ENCODE results near the gene ATXN1L. TPM values are rescaled to one million over a fixed set of nuclear protein-coding genes. Genes with fewer than 3 reads are reported as not detected.
A peak's percentile ranks its signal among the peaks of the same experiment; 100 is the strongest.

The ATXN1L gene
- polyA plus RNA-seq, 1 of the 3 experiments (the other 2 are of a cell fraction): 8.0 TPM

DNA sequence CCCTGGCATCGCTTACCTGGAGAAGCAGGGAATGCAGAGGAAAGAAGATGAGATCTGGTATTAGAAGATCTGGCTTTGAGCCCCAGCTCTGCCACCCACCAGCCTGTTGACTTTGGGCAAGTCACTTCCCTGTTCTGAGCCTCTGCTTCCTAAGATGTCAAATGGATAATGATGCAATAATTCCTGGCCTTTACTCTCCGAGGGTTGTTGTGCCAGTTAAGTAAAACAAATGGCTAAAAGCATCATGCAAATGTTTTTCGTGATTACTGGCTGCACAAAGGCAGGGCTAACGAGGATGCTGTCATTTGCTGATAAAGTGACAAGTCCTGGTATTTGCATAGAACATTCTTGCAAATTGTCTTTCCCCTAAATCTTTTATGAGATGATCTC is 39.5 kb downstream of the ATXN1L start:
- H3K36me3 ChIP-seq (replicated peaks in 1 of 2; ENCODE audit: control insufficient read depth in 1 of 2, insufficient read depth in 2 of 2, low read length in 1 of 2): peaks cover 10 to 14% of the 10 kb centered on the region in 2 experiments
- H2AFZ ChIP-seq (ENCODE audit: low read depth): no peak overlapping the region
- ChIA-PET POLR2A (interaction anchor here (2.4 kb wide), 1 partner anchor 10 kb away, joined by 13 read pairs; the partner anchor contains the start of gene IST1), CTCF (interaction anchor here (1.5 kb wide), 1 partner anchor 76 kb away, joined by 7 read pairs; no protein-coding TSS in a partner anchor)
- no peaks in the 10 kb centered on the region for H3K79me2 ChIP-seq (ENCODE audit: insufficient read depth)
- H3F3A ChIP-seq (replicated peaks; ENCODE audit: insufficient read depth): peaks cover 16% of the 10 kb centered on the region
- no peak overlapping the region for H3K4me3 ChIP-seq (ENCODE audit: low read depth in 2 of 2, low read length in 1 of 2)
- 57% methylated on average over 4 of the region's 4 CpGs for WGBS (ENCODE audit: low lambda C conversion rate)
- H3K9me3 ChIP-seq: no peaks in the 10 kb centered on the region
- H3K27ac ChIP-seq (ENCODE audit: low read depth in 2 of 2, low read length in 1 of 2): no peak overlapping the region
- H3K9ac ChIP-seq: no peak overlapping the region
- H3K4me2 ChIP-seq: peak overlapping the region; percentile 69
- no peaks in the 10 kb centered on the region for H4K20me1 ChIP-seq (ENCODE audit: insufficient read depth)
- DNase-seq: no peak
- TF ChIP-seq, protein P1, sequence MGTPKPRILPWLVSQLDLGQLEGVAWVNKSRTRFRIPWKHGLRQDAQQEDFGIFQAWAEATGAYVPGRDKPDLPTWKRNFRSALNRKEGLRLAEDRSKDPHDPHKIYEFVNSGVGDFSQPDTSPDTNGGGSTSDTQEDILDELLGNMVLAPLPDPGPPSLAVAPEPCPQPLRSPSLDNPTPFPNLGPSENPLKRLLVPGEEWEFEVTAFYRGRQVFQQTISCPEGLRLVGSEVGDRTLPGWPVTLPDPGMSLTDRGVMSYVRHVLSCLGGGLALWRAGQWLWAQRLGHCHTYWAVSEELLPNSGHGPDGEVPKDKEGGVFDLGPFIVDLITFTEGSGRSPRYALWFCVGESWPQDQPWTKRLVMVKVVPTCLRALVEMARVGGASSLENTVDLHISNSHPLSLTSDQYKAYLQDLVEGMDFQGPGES (IDR thresholded peaks at IDR 0.05; ENCODE audit: low read depth, low read length): no peak
- TF ChIP-seq NRF1 (IDR thresholded peaks at IDR 0.05; ENCODE audit: low read depth, low read length) (no peak), RXRA (IDR thresholded peaks at IDR 0.05; ENCODE audit: borderline replicate concordance, low read depth) (no peak), TCF12 (IDR thresholded peaks at IDR 0.05) (no peak), POLR2AphosphoS5 (IDR thresholded peaks at IDR 0.05; ENCODE audit: low read depth, low read length) (no peak), RAD21 (IDR thresholded peaks at IDR 0.05; ENCODE audit: low read length) (no peak), RFX5 (IDR thresholded peaks at IDR 0.05; ENCODE audit: low read length) (no peak), SMC3 (IDR thresholded peaks at IDR 0.05; ENCODE audit: low read depth, low read length) (no peak), GATA2 (CRISPR knock-in tag; IDR thresholded peaks at IDR 0.05) (no peak), CHD2 (IDR thresholded peaks at IDR 0.05; ENCODE audit: low read length, partially characterized antibody) (no peak), EZH2phosphoT487 (IDR thresholded peaks at IDR 0.05; ENCODE audit: borderline replicate concordance, low read depth) (no peak), FOSL2 (IDR thresholded peaks at IDR 0.05; ENCODE audit: borderline replicate concordance, low read depth) (no peak)
- no peaks in the 10 kb centered on the region for H3K27me3 ChIP-seq (ENCODE audit: insufficient read depth)
- peaks cover 0 to 8% of the 10 kb centered on the region in 2 experiments; a peak in 2 of 4 replicates for H3K4me1 ChIP-seq (ENCODE audit: control insufficient read depth in 1 of 2, insufficient read depth in 2 of 2, low read depth in 1 of 2, low read length in 1 of 2)
- no peaks in the 10 kb centered on the region for H3K9me2 ChIP-seq

DNA sequence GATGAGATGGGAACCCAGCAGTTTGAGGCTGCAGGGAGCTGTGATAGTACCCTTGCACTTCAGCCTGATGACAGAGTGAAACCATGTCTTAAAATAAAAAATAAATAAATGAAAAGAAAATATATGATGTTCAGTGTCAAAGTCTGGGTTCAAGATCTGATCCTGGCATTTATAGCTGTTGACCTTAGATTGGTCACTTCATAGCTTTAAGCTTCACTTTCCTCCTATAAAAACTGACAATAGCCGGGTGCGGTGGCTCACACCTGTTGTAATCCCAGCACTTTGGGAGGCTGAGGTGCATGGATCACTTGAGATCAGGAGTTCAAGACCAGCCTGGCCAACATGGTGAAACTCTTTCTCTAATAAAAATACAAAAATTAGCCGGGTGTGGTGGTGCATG is 43.4 kb downstream of the ATXN1L start:
- H3K9ac ChIP-seq: no peak overlapping the region
- H3K4me1 ChIP-seq (ENCODE audit: control insufficient read depth in 1 of 2, insufficient read depth in 2 of 2, low read depth in 1 of 2, low read length in 1 of 2): no peaks in the 10 kb centered on the region
- DNase-seq: no peak
- H3K4me3 ChIP-seq (ENCODE audit: low read depth in 2 of 2, low read length in 1 of 2): no peak overlapping the region
- POLR2A ChIA-PET: no interaction called here
- H3K27me3 ChIP-seq (ENCODE audit: insufficient read depth): no peaks in the 10 kb centered on the region
- no peaks in the 10 kb centered on the region for H3K36me3 ChIP-seq (replicated peaks in 1 of 2; ENCODE audit: control insufficient read depth in 1 of 2, insufficient read depth in 2 of 2, low read length in 1 of 2)
- no peak overlapping the region for H2AFZ ChIP-seq (ENCODE audit: low read depth)
- TF ChIP-seq, protein P2, sequence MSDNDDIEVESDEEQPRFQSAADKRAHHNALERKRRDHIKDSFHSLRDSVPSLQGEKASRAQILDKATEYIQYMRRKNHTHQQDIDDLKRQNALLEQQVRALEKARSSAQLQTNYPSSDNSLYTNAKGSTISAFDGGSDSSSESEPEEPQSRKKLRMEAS (IDR thresholded peaks at IDR 0.05; ENCODE audit: low read depth): no peak
- no peak for TF ChIP-seq FOXJ3 (CRISPR knock-in tag; IDR thresholded peaks at IDR 0.05)
- TF ChIP-seq, protein P3, sequence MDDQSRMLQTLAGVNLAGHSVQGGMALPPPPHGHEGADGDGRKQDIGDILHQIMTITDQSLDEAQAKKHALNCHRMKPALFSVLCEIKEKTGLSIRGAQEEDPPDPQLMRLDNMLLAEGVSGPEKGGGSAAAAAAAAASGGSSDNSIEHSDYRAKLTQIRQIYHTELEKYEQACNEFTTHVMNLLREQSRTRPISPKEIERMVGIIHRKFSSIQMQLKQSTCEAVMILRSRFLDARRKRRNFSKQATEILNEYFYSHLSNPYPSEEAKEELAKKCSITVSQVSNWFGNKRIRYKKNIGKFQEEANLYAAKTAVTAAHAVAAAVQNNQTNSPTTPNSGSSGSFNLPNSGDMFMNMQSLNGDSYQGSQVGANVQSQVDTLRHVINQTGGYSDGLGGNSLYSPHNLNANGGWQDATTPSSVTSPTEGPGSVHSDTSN (IDR thresholded peaks at IDR 0.05): no peak
- TF ChIP-seq, protein P4, sequence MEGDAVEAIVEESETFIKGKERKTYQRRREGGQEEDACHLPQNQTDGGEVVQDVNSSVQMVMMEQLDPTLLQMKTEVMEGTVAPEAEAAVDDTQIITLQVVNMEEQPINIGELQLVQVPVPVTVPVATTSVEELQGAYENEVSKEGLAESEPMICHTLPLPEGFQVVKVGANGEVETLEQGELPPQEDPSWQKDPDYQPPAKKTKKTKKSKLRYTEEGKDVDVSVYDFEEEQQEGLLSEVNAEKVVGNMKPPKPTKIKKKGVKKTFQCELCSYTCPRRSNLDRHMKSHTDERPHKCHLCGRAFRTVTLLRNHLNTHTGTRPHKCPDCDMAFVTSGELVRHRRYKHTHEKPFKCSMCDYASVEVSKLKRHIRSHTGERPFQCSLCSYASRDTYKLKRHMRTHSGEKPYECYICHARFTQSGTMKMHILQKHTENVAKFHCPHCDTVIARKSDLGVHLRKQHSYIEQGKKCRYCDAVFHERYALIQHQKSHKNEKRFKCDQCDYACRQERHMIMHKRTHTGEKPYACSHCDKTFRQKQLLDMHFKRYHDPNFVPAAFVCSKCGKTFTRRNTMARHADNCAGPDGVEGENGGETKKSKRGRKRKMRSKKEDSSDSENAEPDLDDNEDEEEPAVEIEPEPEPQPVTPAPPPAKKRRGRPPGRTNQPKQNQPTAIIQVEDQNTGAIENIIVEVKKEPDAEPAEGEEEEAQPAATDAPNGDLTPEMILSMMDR (IDR thresholded peaks at IDR 0.05): no peak
- no peak for TF ChIP-seq MXI1 (IDR thresholded peaks at IDR 0.05; ENCODE audit: low read depth, low read length)
- TF ChIP-seq GATA2 (CRISPR knock-in tag; IDR thresholded peaks at IDR 0.05): no peak
- TF ChIP-seq MEF2A (IDR thresholded peaks at IDR 0.05; ENCODE audit: borderline replicate concordance, low read depth): no peak
- TF ChIP-seq CHD2 (IDR thresholded peaks at IDR 0.05; ENCODE audit: low read length, partially characterized antibody): no peak
- TF ChIP-seq, protein P5, sequence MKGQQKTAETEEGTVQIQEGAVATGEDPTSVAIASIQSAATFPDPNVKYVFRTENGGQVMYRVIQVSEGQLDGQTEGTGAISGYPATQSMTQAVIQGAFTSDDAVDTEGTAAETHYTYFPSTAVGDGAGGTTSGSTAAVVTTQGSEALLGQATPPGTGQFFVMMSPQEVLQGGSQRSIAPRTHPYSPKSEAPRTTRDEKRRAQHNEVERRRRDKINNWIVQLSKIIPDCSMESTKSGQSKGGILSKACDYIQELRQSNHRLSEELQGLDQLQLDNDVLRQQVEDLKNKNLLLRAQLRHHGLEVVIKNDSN (IDR thresholded peaks at IDR 0.05; ENCODE audit: borderline replicate concordance, low read depth): no peak
- no peak for TF ChIP-seq RFX5 (IDR thresholded peaks at IDR 0.05; ENCODE audit: low read length)
- no peak for TF ChIP-seq POLR2AphosphoS5 (IDR thresholded peaks at IDR 0.05; ENCODE audit: low read depth, low read length)
- TF ChIP-seq NRF1 (IDR thresholded peaks at IDR 0.05; ENCODE audit: low read depth, low read length): no peak
- no peak for TF ChIP-seq NFIC (IDR thresholded peaks at IDR 0.05; ENCODE audit: borderline replicate concordance)
- TF ChIP-seq RCOR1 (IDR thresholded peaks at IDR 0.05; ENCODE audit: low read length): no peak
- TF ChIP-seq SMC3 (IDR thresholded peaks at IDR 0.05; ENCODE audit: low read depth, low read length): no peak
- CTCF ChIA-PET: interaction anchor here (0.9 kb wide), 1 partner anchor 73 kb away, joined by 3 read pairs; no protein-coding TSS in a partner anchor
- H3K4me2 ChIP-seq: no peak overlapping the region
- no peaks in the 10 kb centered on the region; the same call in 1 of the 2 replicates for H3K79me2 ChIP-seq (ENCODE audit: insufficient read depth)
- peaks cover 13% of the 10 kb centered on the region for H3F3A ChIP-seq (replicated peaks; ENCODE audit: insufficient read depth)
- no peaks in the 10 kb centered on the region for H3K9me3 ChIP-seq
- WGBS (ENCODE audit: low lambda C conversion rate): 94% methylated on average over 3 of the region's 3 CpGs
- no peak overlapping the region for H3K27ac ChIP-seq (ENCODE audit: low read depth in 2 of 2, low read length in 1 of 2)
- H4K20me1 ChIP-seq (ENCODE audit: insufficient read depth): no peaks in the 10 kb centered on the region
- H3K9me2 ChIP-seq: no peaks in the 10 kb centered on the region

Data from SK-N-SH (cell line).